ENCODE data around the gene TGFB1I1.

The TGFB1I1 gene

DNA sequence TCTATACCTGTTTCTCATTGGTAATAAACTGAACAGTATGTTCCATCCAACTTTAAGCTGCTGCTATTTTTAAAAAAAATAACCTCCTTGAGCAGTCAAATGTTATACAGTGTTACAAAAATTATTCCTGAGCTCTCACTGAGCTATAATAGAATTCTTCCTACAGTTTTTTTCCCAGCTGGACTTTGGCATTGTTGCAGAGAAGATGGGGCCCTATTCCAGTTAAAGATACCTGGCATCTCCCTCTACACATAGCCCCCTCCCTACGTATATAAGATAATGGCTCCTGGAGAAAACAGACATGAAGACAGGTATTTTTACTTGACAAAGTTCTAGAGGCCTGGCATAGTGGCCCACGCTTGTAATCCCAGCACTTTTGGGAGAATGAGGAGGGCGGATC is 42.2 kb upstream of the TGFB1I1 start:
- TF ChIP-seq, protein P1, sequence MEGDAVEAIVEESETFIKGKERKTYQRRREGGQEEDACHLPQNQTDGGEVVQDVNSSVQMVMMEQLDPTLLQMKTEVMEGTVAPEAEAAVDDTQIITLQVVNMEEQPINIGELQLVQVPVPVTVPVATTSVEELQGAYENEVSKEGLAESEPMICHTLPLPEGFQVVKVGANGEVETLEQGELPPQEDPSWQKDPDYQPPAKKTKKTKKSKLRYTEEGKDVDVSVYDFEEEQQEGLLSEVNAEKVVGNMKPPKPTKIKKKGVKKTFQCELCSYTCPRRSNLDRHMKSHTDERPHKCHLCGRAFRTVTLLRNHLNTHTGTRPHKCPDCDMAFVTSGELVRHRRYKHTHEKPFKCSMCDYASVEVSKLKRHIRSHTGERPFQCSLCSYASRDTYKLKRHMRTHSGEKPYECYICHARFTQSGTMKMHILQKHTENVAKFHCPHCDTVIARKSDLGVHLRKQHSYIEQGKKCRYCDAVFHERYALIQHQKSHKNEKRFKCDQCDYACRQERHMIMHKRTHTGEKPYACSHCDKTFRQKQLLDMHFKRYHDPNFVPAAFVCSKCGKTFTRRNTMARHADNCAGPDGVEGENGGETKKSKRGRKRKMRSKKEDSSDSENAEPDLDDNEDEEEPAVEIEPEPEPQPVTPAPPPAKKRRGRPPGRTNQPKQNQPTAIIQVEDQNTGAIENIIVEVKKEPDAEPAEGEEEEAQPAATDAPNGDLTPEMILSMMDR (IDR thresholded peaks at IDR 0.05) = no peak

GRCh38 chr16:31430380-31431052 is 41.4 kb upstream of the TGFB1I1 start:
- TF ChIP-seq, protein P1 (IDR thresholded peaks at IDR 0.05) = no peak

DNA sequence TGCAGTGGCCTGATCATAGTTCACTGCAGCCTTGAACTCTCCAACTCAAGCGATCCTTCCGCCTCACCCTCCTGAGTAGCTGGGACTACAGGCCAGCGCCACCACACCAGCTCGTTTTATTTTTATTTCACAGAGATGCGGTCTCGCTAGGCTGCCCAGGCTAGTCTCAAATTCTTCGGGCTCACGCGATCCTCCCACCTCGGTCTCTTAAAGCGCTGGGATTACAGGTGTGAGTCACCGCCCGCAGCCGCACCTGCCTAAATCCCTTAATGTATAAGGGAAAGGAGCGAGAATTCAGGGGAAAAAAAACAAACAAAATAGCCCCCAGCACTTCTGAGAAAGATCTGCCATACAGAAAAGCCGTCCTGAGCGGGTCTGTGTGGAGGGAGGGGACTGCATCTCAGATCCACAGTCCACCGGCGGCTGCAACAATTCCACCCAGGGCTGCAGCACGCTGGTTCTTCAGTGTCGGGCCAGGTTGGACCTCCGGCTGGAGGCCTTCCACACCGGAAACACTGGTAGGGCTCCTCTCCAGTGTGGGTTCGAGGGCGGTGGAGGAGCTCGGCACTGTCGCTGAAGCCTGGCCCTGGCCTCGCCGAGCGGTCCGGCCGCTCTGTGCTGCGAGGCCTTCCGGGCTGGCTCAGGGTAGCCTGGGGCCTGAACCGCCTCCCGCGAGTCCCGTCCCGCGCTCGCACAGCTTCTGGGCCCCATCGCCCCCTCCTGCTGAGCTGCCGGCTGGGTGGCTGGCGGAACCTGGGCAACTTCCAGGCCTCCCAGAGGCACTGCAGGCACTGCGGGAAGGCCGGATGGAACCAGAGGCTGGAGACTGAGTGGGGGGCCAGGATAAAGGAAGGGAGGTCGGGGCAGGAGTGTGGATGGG is 36.4 kb upstream of the TGFB1I1 start:
- TF ChIP-seq, protein P1 (IDR thresholded peaks at IDR 0.05) = no peak

DNA sequence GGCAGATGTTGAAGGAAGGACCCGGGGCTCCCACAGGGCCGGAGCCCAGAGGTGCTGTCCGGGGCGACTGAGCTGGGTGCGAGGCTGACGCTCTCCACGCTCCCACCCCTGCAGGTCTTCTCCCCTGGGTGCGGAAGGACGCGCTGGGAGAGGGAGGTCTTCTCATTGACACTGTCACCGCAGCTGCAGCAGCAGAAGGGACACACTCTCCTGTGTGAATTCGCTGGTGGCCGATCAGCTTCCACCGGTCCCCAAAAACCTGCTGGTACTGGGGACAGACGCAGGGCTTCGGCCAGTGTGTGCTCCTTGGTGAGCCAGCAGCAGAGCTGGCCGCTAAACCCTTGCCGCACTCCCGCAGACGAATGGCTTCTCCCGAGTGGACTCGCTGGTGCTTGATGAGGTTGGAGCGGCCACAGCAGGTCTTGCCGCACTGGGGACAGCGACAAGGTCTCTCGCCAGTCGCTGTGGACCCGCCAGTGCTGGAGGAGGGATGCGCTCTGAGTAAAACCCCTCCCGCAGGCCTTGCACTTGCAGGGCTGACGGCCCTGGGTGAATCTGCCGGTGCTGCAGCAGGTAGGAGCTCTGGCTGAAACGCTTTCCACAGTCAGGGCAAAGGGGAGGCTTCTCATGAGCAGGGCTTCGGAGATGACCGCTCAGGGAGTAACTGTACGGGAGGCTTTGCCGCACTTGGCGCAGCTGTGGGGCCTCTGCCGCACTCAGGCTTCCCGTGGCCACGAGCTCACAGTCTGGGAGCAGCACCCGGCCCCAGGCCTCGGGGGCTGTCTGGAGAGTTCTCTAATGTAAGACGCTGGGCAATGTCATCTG is 35.5 kb upstream of the TGFB1I1 start:
- TF ChIP-seq, protein P1 (IDR thresholded peaks at IDR 0.05) = no peak

- TF ChIP-seq, protein P1 (IDR thresholded peaks at IDR 0.05) = no peak
Observed at GRCh38 chr16:31438414-31438813, 33.5 kb upstream of the TGFB1I1 start.

GRCh38 chr16:31439519-31439918 is 32.4 kb upstream of the TGFB1I1 start:
- TF ChIP-seq, protein P1 (IDR thresholded peaks at IDR 0.05) = no peak

DNA sequence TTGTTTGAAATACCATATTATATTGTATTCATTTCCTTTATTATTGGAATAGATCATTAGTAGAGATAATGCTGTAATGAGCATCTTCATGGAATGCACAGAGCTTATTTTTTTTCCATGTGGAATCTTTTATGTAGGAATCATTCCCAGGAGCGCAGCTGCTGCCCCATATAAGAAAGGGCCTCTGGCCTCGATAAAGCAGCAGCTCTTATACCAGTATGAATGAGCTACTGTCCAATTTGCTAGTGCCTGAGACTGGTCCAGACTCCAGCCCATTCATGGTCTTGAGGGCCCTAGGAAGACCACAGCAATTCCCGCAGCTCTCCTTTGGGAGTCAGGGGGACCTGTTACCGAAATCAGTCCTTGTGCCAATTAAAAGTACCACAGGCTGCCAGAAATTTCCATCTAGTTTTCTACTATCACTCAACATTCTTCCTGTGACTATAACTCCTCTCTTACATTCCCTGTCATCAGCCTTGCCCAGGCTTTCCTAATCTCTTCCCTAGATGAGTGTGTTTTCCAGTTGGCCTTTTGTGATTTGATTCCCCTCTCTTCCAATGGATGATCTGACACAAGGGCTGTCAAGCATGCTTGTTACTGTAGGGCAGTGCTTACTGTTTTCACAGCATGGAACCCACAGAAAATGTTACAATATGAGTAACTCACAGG is 31.3 kb upstream of the TGFB1I1 start:
- TF ChIP-seq, protein P1 (IDR thresholded peaks at IDR 0.05) = no peak

Data from LNCAP (cell line).